ENCODE measurements around the gene TSPO. TPM values are rescaled to one million over a fixed set of nuclear protein-coding genes. Genes with fewer than 3 reads are reported as not detected.

Gene TSPO
- total and polyA plus RNA-seq, 11 donors: 69.0 to 335 (median 125) TPM

GRCh38 chr22:43211941-43212433 lies 60.6 kb downstream of the TSPO start:
- Histone ChIP-seq H3K4me3 (no peak overlapping the region), H3K9me3 (no peaks in the 10 kb centered on the region), H3K27me3 (peaks cover 0 to 14% (median 0%) of the 10 kb centered on the region in 9 donors), H3K36me3 (no peaks in the 10 kb centered on the region), H3K4me1 (peaks cover 0 to under 1% (median 0%) of the 10 kb centered on the region in 12 donors), H3K27ac (no peak overlapping the region)
- no peak for ATAC-seq
- peak in 1 of 5 donors; percentile 12 for DNase-seq
- TF ChIP-seq, protein P1, sequence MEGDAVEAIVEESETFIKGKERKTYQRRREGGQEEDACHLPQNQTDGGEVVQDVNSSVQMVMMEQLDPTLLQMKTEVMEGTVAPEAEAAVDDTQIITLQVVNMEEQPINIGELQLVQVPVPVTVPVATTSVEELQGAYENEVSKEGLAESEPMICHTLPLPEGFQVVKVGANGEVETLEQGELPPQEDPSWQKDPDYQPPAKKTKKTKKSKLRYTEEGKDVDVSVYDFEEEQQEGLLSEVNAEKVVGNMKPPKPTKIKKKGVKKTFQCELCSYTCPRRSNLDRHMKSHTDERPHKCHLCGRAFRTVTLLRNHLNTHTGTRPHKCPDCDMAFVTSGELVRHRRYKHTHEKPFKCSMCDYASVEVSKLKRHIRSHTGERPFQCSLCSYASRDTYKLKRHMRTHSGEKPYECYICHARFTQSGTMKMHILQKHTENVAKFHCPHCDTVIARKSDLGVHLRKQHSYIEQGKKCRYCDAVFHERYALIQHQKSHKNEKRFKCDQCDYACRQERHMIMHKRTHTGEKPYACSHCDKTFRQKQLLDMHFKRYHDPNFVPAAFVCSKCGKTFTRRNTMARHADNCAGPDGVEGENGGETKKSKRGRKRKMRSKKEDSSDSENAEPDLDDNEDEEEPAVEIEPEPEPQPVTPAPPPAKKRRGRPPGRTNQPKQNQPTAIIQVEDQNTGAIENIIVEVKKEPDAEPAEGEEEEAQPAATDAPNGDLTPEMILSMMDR (IDR thresholded peaks at IDR 0.05): no peak
- no peak for TF ChIP-seq POLR2A (IDR thresholded peaks at IDR 0.05)
- 88 to 94% (median 91%) methylated on average over 12 to 13 of the region's 13 CpGs for WGBS, 4 donors
- intact Hi-C loops (cut with DNase I): no loop called here

DNA sequence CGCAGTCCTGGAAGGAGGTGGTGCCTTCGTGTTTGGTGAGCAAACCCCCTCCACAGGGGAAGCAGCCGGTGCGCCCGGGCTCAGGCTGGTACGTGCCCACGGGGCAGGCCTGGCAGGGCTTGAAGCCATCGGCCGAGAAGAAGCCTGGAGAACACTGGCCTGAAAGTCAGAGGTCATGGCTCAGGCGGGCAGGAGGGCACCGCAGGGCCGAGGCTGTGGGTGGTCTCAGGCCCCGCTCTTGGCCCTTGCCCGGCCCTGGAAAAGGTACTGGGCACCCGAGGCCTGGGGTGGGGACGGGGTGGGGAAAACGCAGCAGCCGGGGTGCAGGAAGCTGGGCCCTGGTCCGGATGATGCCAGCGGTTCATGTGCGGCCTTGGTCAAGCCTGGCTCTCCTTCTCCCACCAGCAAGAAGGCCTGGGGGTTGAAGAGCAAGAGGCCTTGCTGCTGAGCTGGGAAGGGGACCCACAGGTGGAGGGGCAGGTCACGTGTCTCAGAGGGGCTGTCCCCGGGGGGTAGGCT lies 61.1 kb downstream of the TSPO start:
- intact Hi-C loops (cut with DNase I): no loop called here
- Histone ChIP-seq H3K27ac (no peak overlapping the region), H3K4me3 (no peak overlapping the region), H3K9me3 (no peaks in the 10 kb centered on the region), H3K27me3 (peaks cover 0 to 16% (median 0%) of the 10 kb centered on the region in 9 donors), H3K4me1 (no peaks in the 10 kb centered on the region), H3K36me3 (no peaks in the 10 kb centered on the region)
- TF ChIP-seq, protein P1 (IDR thresholded peaks at IDR 0.05): no peak
- TF ChIP-seq POLR2A (IDR thresholded peaks at IDR 0.05): no peak
- ATAC-seq (no peak), DNase-seq (peak in 1 of 5 donors; percentile 51)
- WGBS, 4 donors: 91 to 95% (median 92%) methylated on average over 21 to 23 of the region's 23 CpGs

Other genes starting within 250 kb of the TSPO start
- 10 to 100 TPM; 42.5 to 87.1 (median 59.3) TPM for gene PACSIN2, start 136.4 kb upstream of the TSPO start, total RNA-seq
- 10 to 100 TPM; 26.5 to 60.4 TPM for gene PACSIN2, start 136.4 kb upstream of the TSPO start, polyA plus RNA-seq
- gene TTLL1, start 62.2 kb upstream of the TSPO start, total RNA-seq: 10 to 100 TPM in 4 of 9 donors, 1 to 10 TPM in 5; 4.4 to 13.2 (median 8.4) TPM
- gene TTLL1, start 62.2 kb upstream of the TSPO start, polyA plus RNA-seq: 1 to 10 TPM; 4.7 to 5.2 TPM
- under 1 TPM in 2 of 9 donors, not detected in 7; 0.23 to 0.88 TPM for gene BIK, start 40.8 kb upstream of the TSPO start, total RNA-seq
- gene BIK, start 40.8 kb upstream of the TSPO start, polyA plus RNA-seq: under 1 TPM; 0.28 to 0.65 TPM
- gene MCAT, start 8.2 kb upstream of the TSPO start, total RNA-seq: 10 to 100 TPM; 13.4 to 31.1 (median 15.7) TPM
- 10 to 100 TPM; 13.4 to 32.6 TPM for gene MCAT, start 8.2 kb upstream of the TSPO start, polyA plus RNA-seq
- 10 to 100 TPM in 7 of 9 donors, 1 to 10 TPM in 2; 8.6 to 21.5 (median 11.9) TPM for gene TTLL12, start 35.6 kb downstream of the TSPO start, total RNA-seq
- 10 to 100 TPM in 1 of 2 donors, 1 to 10 TPM in 1; 8.0 to 29.0 TPM for gene TTLL12, start 35.6 kb downstream of the TSPO start, polyA plus RNA-seq
- gene SCUBE1, start 191.8 kb downstream of the TSPO start, total RNA-seq: under 1 TPM in 8 of 9 donors, not detected in 1; 0.06 to 0.40 (median 0.31) TPM
- gene SCUBE1, start 191.8 kb downstream of the TSPO start, polyA plus RNA-seq: under 1 TPM; 0.04 to 0.06 TPM

Data from heart left ventricle (tissue), 16 donors.